GM19455 (cell line): Measurements from ENCODE around the gene ADAMTS16.

Source experiments
- ATAC-seq: cut with Tn5 transposase; IDR thresholded peaks from one replicate; pipeline ENCODE4 v1.9.1; 2021; ENCODE audit not compliant: unreplicated experiment

ADAMTS16 gene

GRCh38 chr5:5141339-5141599, 1.1 kb downstream of the ADAMTS16 start:
- ATAC-seq = no peak

GRCh38 chr5:5141625-5142525, 1.7 kb downstream of the ADAMTS16 start:
- peak; percentile 55 for ATAC-seq

- ATAC-seq = no peak
These were observed 4.3 kb downstream of the ADAMTS16 start for GRCh38 chr5:5144441-5144840.

- ATAC-seq = no peak
These were observed 5.8 kb downstream of the ADAMTS16 start for GRCh38 chr5:5145651-5146529.

GRCh38 chr5:5146530-5147160, 6.5 kb downstream of the ADAMTS16 start:
- no peak for ATAC-seq

GRCh38 chr5:5149154-5149553, 9.0 kb downstream of the ADAMTS16 start:
- no peak for ATAC-seq

GRCh38 chr5:5150667-5151066, 10.5 kb downstream of the ADAMTS16 start:
- no peak for ATAC-seq

GRCh38 chr5:5154733-5155132, 14.6 kb downstream of the ADAMTS16 start:
- ATAC-seq = no peak

GRCh38 chr5:5155617-5156016, 15.5 kb downstream of the ADAMTS16 start:
- no peak for ATAC-seq

GRCh38 chr5:5156471-5157082, 16.4 kb downstream of the ADAMTS16 start:
- ATAC-seq = no peak

- ATAC-seq = no peak
These were observed 18.4 kb downstream of the ADAMTS16 start for GRCh38 chr5:5158472-5158895.

- no peak for ATAC-seq
These were observed 19.4 kb downstream of the ADAMTS16 start for GRCh38 chr5:5159282-5160103.

GRCh38 chr5:5164163-5164562, 24.0 kb downstream of the ADAMTS16 start:
- no peak for ATAC-seq

GRCh38 chr5:5165541-5166002, 25.4 kb downstream of the ADAMTS16 start:
- no peak for ATAC-seq

- ATAC-seq = no peak
These were observed 29.3 kb downstream of the ADAMTS16 start for GRCh38 chr5:5169466-5169865.

- no peak for ATAC-seq
These were observed 38.0 kb downstream of the ADAMTS16 start for GRCh38 chr5:5178136-5178535.

GRCh38 chr5:5178580-5178979, 38.5 kb downstream of the ADAMTS16 start:
- ATAC-seq = no peak

GRCh38 chr5:5179079-5179478, 38.9 kb downstream of the ADAMTS16 start:
- ATAC-seq = no peak

- ATAC-seq = no peak
These were observed 39.5 kb downstream of the ADAMTS16 start for GRCh38 chr5:5179597-5179996.

- ATAC-seq = no peak
These were observed 41.7 kb downstream of the ADAMTS16 start for GRCh38 chr5:5181650-5182324.
